AG04449 (cell line): ENCODE data around the gene MMP10.

Experiments
- CTCF ChIA-PET: fragments of 350-600 bp; formaldehyde crosslinking; extraction: SDS; loops from one replicate; lab custom pipeline; 2021; ENCODE audit warnings: antibody characterized with exemption; lab: Yijun Ruan, JAX
- POLR2A ChIA-PET: fragments of 400-600, 350-600 bp; formaldehyde crosslinking; extraction: SDS; loops from one replicate; lab custom pipeline; 2020; ENCODE audit warnings: antibody characterized with exemption, inconsistent platforms; lab: Yijun Ruan, JAX
- DNase-seq: peaks from one replicate; pipeline ENCODE4 v3.0.0-alpha.2; 2010; ENCODE audit warnings: low read depth, low spot score
- H3K4me3 ChIP-seq: 2 replicates; pipeline ENCODE4 v1.5.1; 2011; ENCODE audit warnings: low read depth, mild to moderate bottlenecking, control low read depth, low read length
- TF ChIP-seq, protein P1 (sequence below): IDR thresholded peaks from one replicate; pipeline ENCODE4 v1.5.1; 2011; ENCODE audit warnings: mild to moderate bottlenecking, moderate library complexity, low read length, control low read depth, inconsistent platforms; ENCODE audit not compliant: insufficient read depth; ENCODE audit errors: missing control alignments

The MMP10 gene

DNA sequence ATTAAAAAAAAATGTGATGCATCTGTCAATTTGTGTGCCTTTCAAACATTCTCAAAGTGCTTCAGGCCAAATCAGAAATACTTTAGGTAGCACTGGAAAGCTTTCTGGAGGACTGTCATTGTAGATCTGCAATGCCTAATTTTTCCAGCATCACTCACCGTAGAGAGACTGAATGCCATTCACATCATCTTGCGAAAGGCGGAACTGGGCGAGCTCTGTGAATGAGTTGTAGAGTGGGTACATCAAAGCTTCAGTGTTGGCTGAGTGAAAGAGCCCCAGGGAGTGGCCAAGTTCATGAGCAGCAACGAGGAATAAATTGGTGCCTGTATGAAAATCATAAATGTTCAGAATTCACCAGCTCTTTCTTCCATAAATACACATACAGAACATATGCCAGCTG is 4.0 kb downstream of the MMP10 start:
- no peak for DNase-seq
- CTCF ChIA-PET = interaction anchor here (0.8 to 1.8 kb wide), 5 partner anchors 9 to 165 kb away, joined by 3 to 6 read pairs (median 3); no protein-coding TSS in a partner anchor
- POLR2A ChIA-PET = no interaction called here
- H3K4me3 ChIP-seq = no peak overlapping the region
- TF ChIP-seq, protein P1, sequence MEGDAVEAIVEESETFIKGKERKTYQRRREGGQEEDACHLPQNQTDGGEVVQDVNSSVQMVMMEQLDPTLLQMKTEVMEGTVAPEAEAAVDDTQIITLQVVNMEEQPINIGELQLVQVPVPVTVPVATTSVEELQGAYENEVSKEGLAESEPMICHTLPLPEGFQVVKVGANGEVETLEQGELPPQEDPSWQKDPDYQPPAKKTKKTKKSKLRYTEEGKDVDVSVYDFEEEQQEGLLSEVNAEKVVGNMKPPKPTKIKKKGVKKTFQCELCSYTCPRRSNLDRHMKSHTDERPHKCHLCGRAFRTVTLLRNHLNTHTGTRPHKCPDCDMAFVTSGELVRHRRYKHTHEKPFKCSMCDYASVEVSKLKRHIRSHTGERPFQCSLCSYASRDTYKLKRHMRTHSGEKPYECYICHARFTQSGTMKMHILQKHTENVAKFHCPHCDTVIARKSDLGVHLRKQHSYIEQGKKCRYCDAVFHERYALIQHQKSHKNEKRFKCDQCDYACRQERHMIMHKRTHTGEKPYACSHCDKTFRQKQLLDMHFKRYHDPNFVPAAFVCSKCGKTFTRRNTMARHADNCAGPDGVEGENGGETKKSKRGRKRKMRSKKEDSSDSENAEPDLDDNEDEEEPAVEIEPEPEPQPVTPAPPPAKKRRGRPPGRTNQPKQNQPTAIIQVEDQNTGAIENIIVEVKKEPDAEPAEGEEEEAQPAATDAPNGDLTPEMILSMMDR = no peak

DNA sequence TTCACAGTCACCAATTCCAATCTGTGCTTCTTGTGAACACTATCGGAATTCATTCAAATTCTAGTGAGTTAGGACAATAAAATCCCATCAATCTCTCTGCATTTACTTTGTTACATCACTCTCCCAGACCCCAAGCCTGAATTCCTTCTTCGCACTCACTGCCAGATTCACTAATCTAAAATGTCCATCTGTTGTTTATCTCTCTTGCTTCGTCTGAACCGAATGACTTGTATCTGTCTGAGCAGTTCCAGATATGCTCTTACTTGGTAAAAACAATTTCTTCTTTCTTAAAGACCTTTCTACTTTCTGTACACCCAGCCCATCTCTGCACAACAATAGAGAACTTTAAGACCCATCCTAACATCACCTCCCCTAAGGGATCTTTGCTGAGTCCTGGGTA is 7.0 kb downstream of the MMP10 start:
- no peak for DNase-seq
- CTCF ChIA-PET = interaction anchor here (1.6 kb wide), 1 partner anchor 12 kb away, joined by 7 read pairs; no protein-coding TSS in a partner anchor
- TF ChIP-seq, protein P1 = no peak
- POLR2A ChIA-PET = no interaction called here
- H3K4me3 ChIP-seq = no peak overlapping the region

DNA sequence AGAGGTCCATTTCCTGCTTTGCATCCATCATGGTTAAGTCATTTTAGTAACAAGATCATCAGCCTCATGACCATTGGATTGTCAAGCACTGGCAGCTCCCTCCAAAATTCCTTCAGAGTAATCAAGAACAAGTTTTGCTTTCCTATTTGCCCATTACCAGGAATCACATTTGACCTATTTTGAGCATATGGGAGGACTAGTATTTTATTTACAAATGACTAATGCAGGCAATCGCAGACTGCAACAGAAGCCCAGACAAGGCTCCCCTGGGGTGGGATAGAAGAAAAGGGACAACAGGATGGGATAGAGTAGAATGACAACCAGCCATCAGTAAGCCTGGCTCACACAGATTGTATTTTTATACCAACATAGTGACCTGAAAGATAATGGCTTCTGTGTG is 9.1 kb downstream of the MMP10 start:
- TF ChIP-seq, protein P1 = no peak
- ChIA-PET CTCF (interaction anchor here (1.4 to 1.6 kb wide), 2 partner anchors 10 to 38 kb away, joined by 4 to 5 read pairs; partner anchors contain the start of gene MMP10), POLR2A (no interaction called here)
- no peak overlapping the region for H3K4me3 ChIP-seq
- DNase-seq = no peak

DNA sequence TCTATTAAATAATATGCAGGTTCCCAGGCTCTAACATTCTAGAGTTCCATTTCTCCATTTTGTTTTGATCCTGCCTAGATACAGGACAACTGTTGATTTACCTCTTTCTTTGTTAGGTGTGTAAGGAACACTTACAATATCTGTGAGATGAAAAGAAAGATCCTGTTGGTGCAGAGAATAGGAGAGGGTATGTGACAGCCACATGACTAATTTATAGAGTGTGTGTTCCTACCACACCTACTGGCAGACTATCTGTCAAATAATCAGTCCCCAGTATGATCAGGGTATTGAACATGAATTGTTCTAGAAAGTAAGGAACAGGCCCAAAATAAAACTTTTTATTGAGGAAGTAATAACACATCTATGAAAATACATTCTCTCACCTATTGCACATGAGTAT is 10.2 kb downstream of the MMP10 start:
- no peak for DNase-seq
- POLR2A ChIA-PET = no interaction called here
- CTCF ChIA-PET = no interaction called here
- TF ChIP-seq, protein P1 = no peak
- no peak overlapping the region for H3K4me3 ChIP-seq

DNA sequence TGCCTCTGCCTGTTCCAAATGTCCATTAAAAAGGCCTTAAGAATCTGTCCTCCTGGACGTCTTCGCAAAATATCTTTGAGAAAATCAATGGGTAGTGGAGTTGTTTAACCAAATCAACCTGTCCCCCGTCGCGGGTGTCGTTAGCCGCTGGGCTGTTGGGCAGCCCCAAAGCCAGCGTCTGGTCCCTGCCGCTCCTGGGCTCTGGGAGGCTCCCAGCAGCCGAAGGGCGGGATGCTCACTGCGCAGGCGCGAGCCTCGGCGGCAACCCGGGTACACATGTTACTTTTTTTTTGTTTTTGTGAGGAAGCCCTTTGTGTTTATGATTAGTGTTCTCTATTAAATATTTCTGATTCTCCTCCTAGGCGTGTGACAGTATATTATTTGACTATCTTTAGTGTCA is 12.6 kb downstream of the MMP10 start:
- no peak for DNase-seq
- no peak overlapping the region for H3K4me3 ChIP-seq
- TF ChIP-seq, protein P1 = no peak
- POLR2A ChIA-PET = no interaction called here
- CTCF ChIA-PET = interaction anchor here (1.1 kb wide), 1 partner anchor 13 kb away, joined by 3 read pairs; the partner anchor contains the start of gene MMP10

DNA sequence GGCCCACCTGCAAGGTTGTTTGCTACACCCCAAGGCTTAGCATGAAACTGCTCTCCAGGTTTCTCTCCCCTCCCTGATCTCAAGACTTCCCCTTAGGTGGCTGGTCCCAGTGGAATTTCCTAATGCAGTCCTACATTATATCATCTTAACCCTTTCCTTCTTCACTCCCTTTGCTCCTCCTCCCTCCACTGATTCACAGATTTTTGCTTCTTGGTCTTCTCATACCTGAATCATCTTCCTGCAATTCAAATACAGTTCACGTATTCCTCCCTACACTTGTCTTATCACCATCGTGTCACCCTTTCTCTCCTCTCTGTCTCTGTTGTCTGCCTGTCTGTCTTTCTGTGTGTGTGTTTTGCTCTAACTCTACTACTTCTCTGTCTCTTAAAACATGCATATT is 17.0 kb downstream of the MMP10 start:
- H3K4me3 ChIP-seq = no peak overlapping the region
- no peak for DNase-seq
- POLR2A ChIA-PET = no interaction called here
- TF ChIP-seq, protein P1 = no peak
- CTCF ChIA-PET = no interaction called here
